Fibroblast of lung (primary cell): ENCODE data around the gene IFNA8. TPM values are rescaled to one million over a fixed set of nuclear protein-coding genes. Genes with fewer than 3 reads are reported as not detected.
"Not testable (repeated sequence)": the region's sequence is repeated elsewhere in the genome, so short reads cannot be mapped to it uniquely, and the experiment has no call there.

Source experiments
- DNase-seq, 2 donors: peaks; one replicate each; pipeline versions ENCODE4 v3.0.0 to v3.0.0-alpha.2; 2010; ENCODE audit warnings: low read depth in 2 of 2
- H2AFZ ChIP-seq: 2 replicates; pipeline ENCODE4 v1.5.1; 2012; ENCODE audit warnings: low read length, control low read depth, inconsistent platforms
- H3K27ac ChIP-seq: 2 replicates; pipeline ENCODE4 v1.5.1; 2011; ENCODE audit warnings: low read length, control low read depth; ENCODE audit not compliant: insufficient read depth
- H3K27me3 ChIP-seq: 2 replicates; pipeline ENCODE4 v1.5.1; 2011; ENCODE audit warnings: mild to moderate bottlenecking, low read length; ENCODE audit not compliant: control insufficient read depth, insufficient read depth
- H3K36me3 ChIP-seq: 2 replicates; pipeline ENCODE4 v1.5.1; 2011; ENCODE audit warnings: low read length; ENCODE audit not compliant: control insufficient read depth, insufficient read depth
- H3K4me1 ChIP-seq: 2 replicates; pipeline ENCODE4 v1.5.1; 2011; ENCODE audit warnings: low read length; ENCODE audit not compliant: control insufficient read depth, insufficient read depth; ENCODE audit errors: extremely low read depth
- H3K4me2 ChIP-seq: 2 replicates; pipeline ENCODE4 v1.5.1; 2011; ENCODE audit warnings: low read length, control low read depth; ENCODE audit not compliant: insufficient read depth; ENCODE audit errors: extremely low read depth
- H3K4me3 ChIP-seq, 4 experiments: fragments of 200-600 bp in 1 of 4; sonication (generic) in 1 of 4; replicated peaks in 1 of 4; 2 replicates each; pipeline ENCODE4 v1.5.1; 2011 to 2016; ENCODE audit warnings: low read length in 4 of 4, low read depth in 3 of 4, mild to moderate bottlenecking in 3 of 4, control low read depth in 2 of 4, inconsistent platforms in 1 of 4, mixed read lengths in 1 of 4; ENCODE audit not compliant: insufficient read depth in 1 of 4; ENCODE audit errors: control extremely low read depth in 1 of 4
- H3K79me2 ChIP-seq: 2 replicates; pipeline ENCODE4 v1.5.1; 2012; ENCODE audit warnings: mild to moderate bottlenecking, low read length, inconsistent platforms; ENCODE audit not compliant: control insufficient read depth, insufficient read depth
- H3K9ac ChIP-seq: 2 replicates; pipeline ENCODE4 v1.5.1; 2011; ENCODE audit warnings: mild to moderate bottlenecking, low read length, control low read depth; ENCODE audit not compliant: insufficient read depth
- H3K9me3 ChIP-seq: 2 replicates; pipeline ENCODE4 v1.5.1; 2012; ENCODE audit warnings: low read depth, low read length; ENCODE audit not compliant: control insufficient read depth, insufficient read depth
- H4K20me1 ChIP-seq: 2 replicates; pipeline ENCODE4 v1.5.1; 2011; ENCODE audit warnings: low read length; ENCODE audit not compliant: control insufficient read depth, insufficient read depth; ENCODE audit errors: extremely low read depth
- EZH2 ChIP-seq: IDR thresholded peaks from 2 replicates; pipeline ENCODE4 v1.5.1; 2012; ENCODE audit warnings: low read length, control low read depth, mild to moderate bottlenecking; ENCODE audit errors: missing control alignments
- polyA plus RNA-seq, 2 donors: library from polyadenylated mRNA; depleted of rRNA in 1 of 2; stranded (reverse) in 1 of 2; unstranded in 1 of 2; fragments of >200 nt; gene quantifications; 2 replicates each; pipeline ENCODE4 v1.2.1, GENCODE V29; 2011 to 2012; ENCODE audit warnings: missing spikeins in 1 of 2
- total RNA-seq: library from RNA; depleted of rRNA; stranded (reverse); fragments of >200 nt; gene quantifications from 2 replicates; pipeline ENCODE4 v1.2.1, GENCODE V29; 2014
- TF ChIP-seq, protein P1 (sequence below), 2 donors: IDR thresholded peaks in 1 of 2; conservative IDR thresholded peaks in 1 of 2; 1 replicate in 1 of 2; 2 replicates in 1 of 2; pipeline ENCODE4 v1.5.1; 2011 to 2012; ENCODE audit warnings: low read length in 2 of 2, control low read depth in 1 of 2, inconsistent platforms in 1 of 2, low read depth in 1 of 2, mild to moderate bottlenecking in 1 of 2

Gene IFNA8
- total and polyA plus RNA-seq, 2 donors (not counting 1 experiment from before 2014, with no cell fraction given), result not detected

DNA sequence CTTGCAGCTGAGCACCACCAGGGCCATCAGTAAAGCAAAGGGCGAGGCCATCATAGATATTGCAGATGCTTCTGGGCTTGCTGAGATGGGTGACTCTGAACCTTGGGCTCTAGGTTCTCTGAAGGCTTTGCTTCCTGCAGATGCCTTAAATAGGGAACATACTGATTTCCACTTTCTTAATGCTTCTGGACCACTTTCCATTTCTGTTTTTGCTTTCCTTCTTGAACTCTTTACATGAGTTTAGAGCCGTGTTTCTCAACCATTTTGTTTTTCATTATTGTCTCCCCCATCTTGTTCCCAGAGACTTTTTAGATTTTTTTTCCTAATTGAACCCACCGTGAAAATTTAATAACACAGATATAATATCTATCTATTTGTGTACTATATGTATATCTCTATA is 41.0 kb upstream of the IFNA8 start, which contains the start of gene IFNA13:
Gene IFNA13 (minus strand): TSS at position 101 of the 400 bp plus-strand sequence. CDS start 47 bp downstream, at position 54.
- Histone ChIP-seq H3K4me2 (no peak within 1 kb of the TSS), H3K4me3 (no peak within 1 kb of the TSS), H3K27ac (no peak within 1 kb of the TSS), H3K36me3 (no peaks in the 10 kb centered on the region), H3K79me2 (no peaks in the 10 kb centered on the region), H3K27me3 (peaks cover 6% of the 10 kb centered on the region), H2AFZ (no peak within 1 kb of the TSS), H3K9me3 (no peaks in the 10 kb centered on the region), H3K9ac (no peak within 1 kb of the TSS), H3K4me1 (no peaks in the 10 kb centered on the region), H4K20me1 (no peaks in the 10 kb centered on the region)
- TF ChIP-seq, protein P1, sequence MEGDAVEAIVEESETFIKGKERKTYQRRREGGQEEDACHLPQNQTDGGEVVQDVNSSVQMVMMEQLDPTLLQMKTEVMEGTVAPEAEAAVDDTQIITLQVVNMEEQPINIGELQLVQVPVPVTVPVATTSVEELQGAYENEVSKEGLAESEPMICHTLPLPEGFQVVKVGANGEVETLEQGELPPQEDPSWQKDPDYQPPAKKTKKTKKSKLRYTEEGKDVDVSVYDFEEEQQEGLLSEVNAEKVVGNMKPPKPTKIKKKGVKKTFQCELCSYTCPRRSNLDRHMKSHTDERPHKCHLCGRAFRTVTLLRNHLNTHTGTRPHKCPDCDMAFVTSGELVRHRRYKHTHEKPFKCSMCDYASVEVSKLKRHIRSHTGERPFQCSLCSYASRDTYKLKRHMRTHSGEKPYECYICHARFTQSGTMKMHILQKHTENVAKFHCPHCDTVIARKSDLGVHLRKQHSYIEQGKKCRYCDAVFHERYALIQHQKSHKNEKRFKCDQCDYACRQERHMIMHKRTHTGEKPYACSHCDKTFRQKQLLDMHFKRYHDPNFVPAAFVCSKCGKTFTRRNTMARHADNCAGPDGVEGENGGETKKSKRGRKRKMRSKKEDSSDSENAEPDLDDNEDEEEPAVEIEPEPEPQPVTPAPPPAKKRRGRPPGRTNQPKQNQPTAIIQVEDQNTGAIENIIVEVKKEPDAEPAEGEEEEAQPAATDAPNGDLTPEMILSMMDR (conservative IDR thresholded peaks at IDR 0.05 in 1 of 2, IDR thresholded peaks at IDR 0.05 in 1 of 2; ENCODE audit: low read depth in 1 of 2, low read length in 2 of 2), result no peak
- TF ChIP-seq EZH2, result no peak
- DNase-seq, result no peak

DNA sequence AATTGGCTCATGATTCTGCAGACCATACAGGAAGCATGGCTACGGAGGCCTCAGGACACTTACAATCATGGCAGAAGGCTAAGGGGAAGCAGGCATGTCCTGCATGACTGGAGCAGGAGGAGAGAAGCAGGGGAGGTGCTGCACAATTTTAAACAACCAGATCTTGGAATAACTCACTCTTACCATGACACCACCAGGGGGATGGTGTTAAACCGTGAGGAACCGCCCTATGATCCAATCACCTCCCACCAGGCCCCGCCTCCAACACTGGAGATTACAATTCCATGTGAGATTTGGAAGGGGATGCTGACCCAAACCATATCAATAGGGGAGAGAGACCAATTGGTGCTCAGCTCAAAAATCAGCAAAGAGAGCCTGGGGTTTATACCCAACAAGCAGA is 37.5 kb upstream of the IFNA8 start:
- not testable (repeated sequence) for H3K27ac ChIP-seq, H3K4me1 ChIP-seq, H2AFZ ChIP-seq, H3K4me2 ChIP-seq, H3K27me3 ChIP-seq, DNase-seq, H4K20me1 ChIP-seq, H3K36me3 ChIP-seq, H3K79me2 ChIP-seq, H3K4me3 ChIP-seq, H3K9ac ChIP-seq, H3K9me3 ChIP-seq

DNA sequence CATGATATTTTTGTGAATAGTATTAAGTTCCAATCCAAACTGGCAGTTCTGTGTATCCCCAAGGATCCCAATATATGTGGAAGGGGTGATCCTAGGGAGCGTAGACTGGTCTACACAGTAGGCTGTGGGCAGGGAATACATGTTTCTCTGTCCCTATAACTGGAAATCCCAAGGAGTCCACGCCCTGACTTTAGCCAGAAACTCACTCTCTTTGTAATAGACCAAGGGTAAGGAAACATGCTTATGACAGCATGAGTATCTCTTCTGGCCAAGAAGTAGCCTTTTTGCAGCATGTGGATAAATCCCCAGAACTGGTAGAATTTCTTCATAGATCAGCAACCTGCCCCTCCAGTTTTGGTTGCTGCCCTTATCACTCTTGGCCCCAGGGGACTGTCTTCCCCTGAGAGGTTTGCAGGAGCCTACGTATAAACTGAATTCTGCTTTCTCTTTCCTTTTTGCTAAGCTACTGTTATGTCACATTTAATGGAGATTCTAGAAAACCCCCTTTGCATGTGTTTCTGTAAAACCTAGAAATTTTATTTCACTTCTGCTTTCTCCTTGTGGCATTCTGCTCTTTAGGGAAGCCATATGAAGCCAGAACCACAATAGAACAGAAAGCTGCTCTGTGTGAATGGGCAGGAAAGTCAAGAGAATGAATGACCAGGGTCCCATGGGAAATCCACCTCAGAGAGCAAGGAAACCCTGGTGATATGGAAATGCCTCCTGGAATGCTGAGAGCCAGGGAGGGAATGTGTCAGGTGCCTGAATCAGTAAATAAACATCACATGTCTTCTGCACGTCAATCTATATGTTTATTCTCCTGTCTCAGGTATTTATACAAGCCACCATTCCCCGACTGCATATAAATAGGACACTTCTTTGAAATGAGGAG is 27.2 kb upstream of the IFNA8 start:
- Histone ChIP-seq H2AFZ (no peak overlapping the region), H3K79me2 (no peaks in the 10 kb centered on the region), H3K9me3 (no peaks in the 10 kb centered on the region), H3K36me3 (no peaks in the 10 kb centered on the region), H3K4me3 (no peak overlapping the region), H3K27me3 (peaks cover 26% of the 10 kb centered on the region), H3K4me2 (no peak overlapping the region), H3K4me1 (no peaks in the 10 kb centered on the region), H4K20me1 (peaks cover 1% of the 10 kb centered on the region), H3K9ac (no peak overlapping the region), H3K27ac (no peak overlapping the region)
- TF ChIP-seq, protein P1 (conservative IDR thresholded peaks at IDR 0.05 in 1 of 2, IDR thresholded peaks at IDR 0.05 in 1 of 2; ENCODE audit: low read depth in 1 of 2, low read length in 2 of 2), result no peak
- no peak for TF ChIP-seq EZH2
- no peak for DNase-seq
